Activated naive CD4-positive, alpha-beta T cell treated with anti-CD3 and anti-CD28 coated beads, Interleukin-2, amount 10 ng/mL, durations not matched to agents 7 days and 5 days (primary cell): ENCODE data around the gene SPHK1.

ENCODE experiments used
- CTCF ChIA-PET: fragments of 350-600 bp; sonication (Branson Sonifier 250); formaldehyde crosslinking; loops from one replicate; lab custom pipeline; 2021; ENCODE audit warnings: antibody characterized with exemption; lab: Charles Lee
- DNase-seq: peaks from one replicate; pipeline ENCODE4 v3.0.0-alpha.2; 2020
- H3K27ac Mint-ChIP-seq: one replicate; pipeline ENCODE4 v1.8.0; 2021; ENCODE audit warnings: mild to moderate bottlenecking, moderate library complexity, mixed read lengths
- H3K27me3 Mint-ChIP-seq: one replicate; pipeline ENCODE4 v1.8.0; 2021; ENCODE audit warnings: mild to moderate bottlenecking, mixed read lengths
- H3K36me3 Mint-ChIP-seq: one replicate; pipeline ENCODE4 v1.8.0; 2021; ENCODE audit warnings: mixed read lengths
- H3K4me1 Mint-ChIP-seq: one replicate; pipeline ENCODE4 v1.8.0; 2021; ENCODE audit warnings: mixed read lengths
- H3K4me3 Mint-ChIP-seq: one replicate; pipeline ENCODE4 v1.8.0; 2021; ENCODE audit warnings: mild to moderate bottlenecking, moderate library complexity, mixed read lengths
- H3K9me3 Mint-ChIP-seq: one replicate; pipeline ENCODE4 v1.8.0; 2021; ENCODE audit warnings: mixed read lengths

Gene SPHK1

GRCh38 chr17:76384987-76385891, 830 bp downstream of the SPHK1 start:
- CTCF ChIA-PET: interaction anchor here (0.5 to 4.4 kb wide), 28 partner anchors 9 to 803 kb away, joined by 3 to 51 read pairs (median 4); partner anchors contain the start of genes EXOC7, PRPSAP1 and QRICH2
- H3K9me3 Mint-ChIP-seq: no peaks in the 10 kb centered on the region

GRCh38 chr17:76385892-76386786, 1.7 kb downstream of the SPHK1 start:
- peak; percentile 91 for DNase-seq
- Mint-ChIP-seq H3K36me3 (peaks cover 4% of the 10 kb centered on the region), H3K27ac (peak overlapping the region; percentile 65), H3K4me1 (peaks cover 19% of the 10 kb centered on the region), H3K27me3 (peaks cover 52% of the 10 kb centered on the region), H3K4me3 (peak overlapping the region; percentile 59), H3K9me3 (no peaks in the 10 kb centered on the region)
- CTCF ChIA-PET: interaction anchor here (1.0 to 4.4 kb wide), 20 partner anchors 9 to 372 kb away, joined by 3 to 51 read pairs (median 6); partner anchors contain the start of genes EXOC7, PRPSAP1 and RHBDF2

More at GRCh38 chr17:76384987-76385891, 830 bp downstream of the SPHK1 start:
- Mint-ChIP-seq H3K27me3 (peaks cover 61% of the 10 kb centered on the region), H3K36me3 (peaks cover 4% of the 10 kb centered on the region), H3K27ac (no peak overlapping the region), H3K4me1 (peaks cover 19% of the 10 kb centered on the region), H3K4me3 (peak overlapping the region; percentile 59)
- DNase-seq: peak; percentile 56

- CTCF ChIA-PET: interaction anchor here (0.9 to 4.4 kb wide), 12 partner anchors 9 to 373 kb away, joined by 3 to 51 read pairs (median 6); partner anchors contain the start of genes PRPSAP1 and RHBDF2
- Mint-ChIP-seq H3K4me3 (no peak overlapping the region), H3K27me3 (peaks cover 41% of the 10 kb centered on the region), H3K9me3 (no peaks in the 10 kb centered on the region), H3K27ac (no peak overlapping the region), H3K36me3 (peaks cover 4% of the 10 kb centered on the region), H3K4me1 (peaks cover 16% of the 10 kb centered on the region)
- no peak for DNase-seq
These were observed 2.8 kb downstream of the SPHK1 start for GRCh38 chr17:76386966-76387765.

- no peak for DNase-seq
- Mint-ChIP-seq H3K9me3 (no peaks in the 10 kb centered on the region), H3K4me1 (peaks cover 9% of the 10 kb centered on the region), H3K27me3 (peaks cover 23% of the 10 kb centered on the region), H3K36me3 (peaks cover 11% of the 10 kb centered on the region), H3K27ac (no peak overlapping the region), H3K4me3 (no peak overlapping the region)
- CTCF ChIA-PET: interaction anchor here (0.9 kb wide), 1 partner anchor 8 kb away, joined by 5 read pairs; no protein-coding TSS in a partner anchor
These were observed 4.8 kb downstream of the SPHK1 start for GRCh38 chr17:76388966-76389888.

GRCh38 chr17:76390003-76390421, 5.6 kb downstream of the SPHK1 start:
- H3K4me1 Mint-ChIP-seq: peaks cover 9% of the 10 kb centered on the region
- no peak overlapping the region for H3K27ac Mint-ChIP-seq
- CTCF ChIA-PET: interaction anchor here (0.9 kb wide), 1 partner anchor 9 kb away, joined by 5 read pairs; no protein-coding TSS in a partner anchor
- DNase-seq: no peak
- no peaks in the 10 kb centered on the region for H3K9me3 Mint-ChIP-seq
- H3K36me3 Mint-ChIP-seq: peaks cover 13% of the 10 kb centered on the region
- peaks cover 16% of the 10 kb centered on the region for H3K27me3 Mint-ChIP-seq
- H3K4me3 Mint-ChIP-seq: no peak overlapping the region

GRCh38 chr17:76391200-76391715, 6.8 kb downstream of the SPHK1 start:
- no peaks in the 10 kb centered on the region for H3K9me3 Mint-ChIP-seq
- H3K4me3 Mint-ChIP-seq: no peak overlapping the region
- peaks cover 2% of the 10 kb centered on the region for H3K4me1 Mint-ChIP-seq
- no peak for DNase-seq
- CTCF ChIA-PET: interaction anchor here (0.6 kb wide), 1 partner anchor 20 kb away, joined by 5 read pairs; no protein-coding TSS in a partner anchor
- H3K27ac Mint-ChIP-seq: no peak overlapping the region
- H3K27me3 Mint-ChIP-seq: peaks cover 6% of the 10 kb centered on the region
- peaks cover 17% of the 10 kb centered on the region for H3K36me3 Mint-ChIP-seq

- H3K4me3 Mint-ChIP-seq: no peak overlapping the region
- H3K4me1 Mint-ChIP-seq: no peaks in the 10 kb centered on the region
- no peak for DNase-seq
- CTCF ChIA-PET: interaction anchor here (1.0 to 1.7 kb wide), 2 partner anchors 14 to 90 kb away, joined by 4 read pairs; no protein-coding TSS in a partner anchor
- H3K36me3 Mint-ChIP-seq: peaks cover 32% of the 10 kb centered on the region
- H3K27ac Mint-ChIP-seq: no peak overlapping the region
- no peaks in the 10 kb centered on the region for H3K27me3 Mint-ChIP-seq
- H3K9me3 Mint-ChIP-seq: no peaks in the 10 kb centered on the region
These were observed 9.8 kb downstream of the SPHK1 start for GRCh38 chr17:76394166-76394565.

GRCh38 chr17:76395980-76396379, 11.6 kb downstream of the SPHK1 start:
- H3K27ac Mint-ChIP-seq: no peak overlapping the region
- no peaks in the 10 kb centered on the region for H3K9me3 Mint-ChIP-seq
- H3K27me3 Mint-ChIP-seq: no peaks in the 10 kb centered on the region
- peaks cover 39% of the 10 kb centered on the region for H3K36me3 Mint-ChIP-seq
- H3K4me1 Mint-ChIP-seq: no peaks in the 10 kb centered on the region
- no peak overlapping the region for H3K4me3 Mint-ChIP-seq
- DNase-seq: no peak
- CTCF ChIA-PET: interaction anchor here (1.1 to 5.2 kb wide), 5 partner anchors 8 to 164 kb away, joined by 3 to 133 read pairs (median 6); no protein-coding TSS in a partner anchor

GRCh38 chr17:76397184-76397583, 12.8 kb downstream of the SPHK1 start:
- H3K27ac Mint-ChIP-seq: peak overlapping the region; percentile 7
- CTCF ChIA-PET: interaction anchor here (0.6 to 5.2 kb wide), 30 partner anchors 9 to 389 kb away, joined by 3 to 133 read pairs (median 4); partner anchors contain the start of genes PRPSAP1 and SPHK1
- no peaks in the 10 kb centered on the region for H3K4me1 Mint-ChIP-seq
- H3K27me3 Mint-ChIP-seq: no peaks in the 10 kb centered on the region
- no peak for DNase-seq
- H3K4me3 Mint-ChIP-seq: no peak overlapping the region
- H3K36me3 Mint-ChIP-seq: peaks cover 48% of the 10 kb centered on the region
- no peaks in the 10 kb centered on the region for H3K9me3 Mint-ChIP-seq

GRCh38 chr17:76397687-76398522, 13.5 kb downstream of the SPHK1 start:
- Mint-ChIP-seq H3K27me3 (no peaks in the 10 kb centered on the region), H3K4me3 (no peak overlapping the region), H3K27ac (peak overlapping the region; percentile 7), H3K9me3 (no peaks in the 10 kb centered on the region), H3K36me3 (peaks cover 52% of the 10 kb centered on the region), H3K4me1 (no peaks in the 10 kb centered on the region)
- CTCF ChIA-PET: interaction anchor here (0.6 to 5.2 kb wide), 38 partner anchors 10 to 389 kb away, joined by 3 to 133 read pairs (median 4); partner anchors contain the start of genes AANAT, PRPSAP1 and SPHK1
- peak; percentile 91 for DNase-seq

- H3K27ac Mint-ChIP-seq: no peak overlapping the region
- H3K9me3 Mint-ChIP-seq: no peaks in the 10 kb centered on the region
- no peak for DNase-seq
- H3K4me3 Mint-ChIP-seq: no peak overlapping the region
- H3K4me1 Mint-ChIP-seq: no peaks in the 10 kb centered on the region
- no peaks in the 10 kb centered on the region for H3K27me3 Mint-ChIP-seq
- peaks cover 52% of the 10 kb centered on the region for H3K36me3 Mint-ChIP-seq
- CTCF ChIA-PET: interaction anchor here (0.8 to 5.2 kb wide), 28 partner anchors 9 to 385 kb away, joined by 3 to 133 read pairs (median 5); partner anchors contain the start of genes AANAT, PRPSAP1 and SPHK1
These were observed 14.2 kb downstream of the SPHK1 start for GRCh38 chr17:76398523-76399174.
